GM19239 (cell line): ENCODE measurements around the gene SLC7A7.
"Not testable (repeated sequence)": the region's sequence is repeated elsewhere in the genome, so short reads cannot be mapped to it uniquely, and the experiment has no call there.

Source experiments
- DNase-seq: peaks from one replicate; pipeline ENCODE4 v3.0.0; 2011; ENCODE audit warnings: low spot score; ENCODE audit not compliant: insufficient read length
- FAIRE-seq: peaks from 2 replicates; lab custom pipeline; 2011; peaks lifted over from hg19 to GRCh38; lab: Jason Lieb, UNC

The SLC7A7 gene

DNA sequence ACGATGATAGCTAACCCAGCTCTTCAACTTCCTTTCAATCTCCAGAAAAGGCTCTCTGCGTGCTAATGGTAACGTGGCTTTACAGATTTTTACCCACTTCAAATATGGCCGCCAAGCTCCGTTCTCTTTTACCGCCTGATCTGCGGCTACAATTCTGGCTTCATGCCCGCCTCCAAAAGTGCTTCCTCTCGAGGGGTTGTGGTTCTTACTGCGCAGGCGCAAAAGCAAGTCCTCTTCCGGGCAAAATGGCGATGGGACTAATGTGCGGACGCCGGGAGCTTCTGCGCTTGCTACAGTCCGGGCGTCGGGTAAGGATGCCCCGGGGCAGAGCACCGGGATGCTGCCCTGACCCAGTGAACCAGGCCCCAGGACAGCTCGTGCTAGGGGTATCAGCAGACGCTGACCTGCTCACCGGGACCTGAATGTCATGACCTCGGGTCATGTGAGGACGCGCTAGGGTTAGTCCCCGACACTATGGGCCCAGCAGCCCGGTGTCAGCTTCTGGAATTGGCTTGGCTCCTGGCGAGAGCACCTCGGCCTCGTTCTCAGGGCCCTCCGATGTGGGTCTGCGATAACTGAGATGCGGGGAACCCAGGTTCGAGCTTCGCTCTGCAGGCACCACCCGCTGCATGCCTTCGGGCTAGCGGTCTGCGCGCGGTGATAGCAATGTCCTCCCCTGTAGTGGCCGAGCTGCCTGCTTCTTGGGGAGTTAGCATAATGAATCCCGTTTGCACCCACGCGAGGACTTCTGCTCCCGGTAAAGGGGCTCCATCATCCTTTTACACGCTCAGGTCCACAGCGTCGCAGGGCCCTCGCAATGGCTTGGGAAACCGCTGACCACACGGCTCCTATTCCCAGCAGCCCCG, 48.5 kb downstream of the SLC7A7 start, which contains the start of gene OXA1L:
Gene OXA1L (plus strand): TSS at position 232 of the 866 bp plus-strand sequence. CDS start 14 bp downstream, at position 246.
- FAIRE-seq = peak; percentile 93
- peak; percentile 61 for DNase-seq

DNA sequence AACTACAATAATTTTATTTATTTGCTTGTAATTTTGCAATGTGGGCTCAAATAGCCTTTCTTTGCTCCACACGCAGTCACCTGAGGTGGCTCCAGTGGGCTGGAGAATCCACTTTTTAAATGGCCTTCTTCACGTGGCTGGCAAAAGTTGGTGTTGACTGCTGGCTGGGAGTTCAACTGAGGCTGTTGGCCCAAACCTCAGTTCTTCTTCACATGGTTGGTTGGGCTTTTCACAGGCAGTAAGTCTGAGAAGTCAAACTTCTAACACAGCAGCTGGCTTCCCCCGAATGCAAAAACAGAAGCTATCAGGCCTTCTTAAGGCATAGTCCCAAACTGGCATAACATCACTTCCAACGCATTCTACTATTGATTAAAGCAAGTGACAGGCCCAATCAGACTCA, 50.9 kb downstream of the SLC7A7 start:
- FAIRE-seq (no peak), DNase-seq (no peak)

DNA sequence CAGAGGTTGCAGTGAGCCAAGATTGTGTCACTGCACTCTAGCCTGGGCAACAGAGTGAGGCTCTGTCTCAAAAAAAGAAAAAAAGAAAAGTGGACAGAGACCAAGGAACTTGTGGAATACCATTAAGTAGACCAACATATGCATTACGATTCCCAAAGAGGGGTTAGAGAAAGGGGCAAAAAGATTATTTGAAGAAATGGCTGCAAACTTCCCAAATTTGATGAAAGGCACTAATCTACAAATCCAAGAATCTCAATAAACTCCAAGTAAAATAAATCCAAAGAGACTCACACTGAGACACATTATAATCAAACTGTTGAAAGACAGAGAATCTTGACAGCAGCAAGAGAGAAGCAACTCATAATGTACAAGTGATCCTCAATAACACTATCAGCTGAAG, 53.5 kb downstream of the SLC7A7 start:
- FAIRE-seq = no peak

DNA sequence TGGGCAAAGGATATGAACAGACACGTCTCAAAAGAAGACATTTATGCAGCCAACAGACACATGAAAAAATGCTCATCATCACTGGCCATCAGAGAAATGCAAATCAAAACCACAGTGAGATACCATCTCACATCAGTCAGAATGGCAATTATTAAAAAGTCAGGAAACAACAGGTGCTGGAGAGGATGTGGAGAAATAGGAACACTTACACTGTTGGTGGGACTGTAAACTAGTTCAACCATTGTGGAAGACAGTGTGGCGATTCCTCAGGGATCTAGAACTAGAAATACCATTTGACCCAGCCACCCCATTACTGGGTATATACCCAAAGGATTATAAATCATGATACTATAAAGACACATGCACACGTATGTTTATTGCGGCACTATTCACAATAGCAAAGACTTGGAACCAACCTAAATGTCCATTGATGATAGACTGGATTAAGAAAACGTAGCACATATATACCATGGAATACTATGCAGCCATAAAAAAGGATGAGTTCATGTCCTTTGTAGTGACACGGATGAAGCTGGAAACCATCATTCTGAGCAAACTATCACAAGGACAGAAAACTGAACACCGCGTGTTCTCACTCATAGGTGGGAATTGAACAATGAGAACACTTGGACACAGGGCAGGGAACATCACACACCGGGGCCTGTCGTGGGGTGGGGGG, 57.1 kb downstream of the SLC7A7 start:
- FAIRE-seq, DNase-seq: not testable (repeated sequence)

More for the DNA sequence above, 53.5 kb downstream of the SLC7A7 start:
- DNase-seq = no peak

DNA sequence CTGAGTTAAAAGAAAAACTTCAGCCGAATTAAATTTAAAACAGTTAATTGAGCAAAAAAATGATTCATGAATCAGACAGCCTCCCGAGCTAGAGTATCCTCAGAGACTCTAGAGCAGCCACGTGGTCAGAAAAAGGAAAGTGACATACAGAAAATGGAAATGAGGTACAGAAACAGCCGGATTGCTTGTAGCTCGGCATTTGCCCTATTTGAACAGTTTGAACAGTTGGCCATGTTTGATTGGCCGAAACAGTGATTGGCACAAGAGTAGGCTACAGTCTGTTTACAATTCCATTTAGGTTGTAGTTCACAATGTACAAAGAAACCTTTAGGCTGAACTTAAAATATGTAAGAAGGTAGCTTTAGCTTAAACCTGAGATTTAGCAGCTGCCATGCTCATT, 61.6 kb downstream of the SLC7A7 start:
- peak; percentile 31 for FAIRE-seq

DNA sequence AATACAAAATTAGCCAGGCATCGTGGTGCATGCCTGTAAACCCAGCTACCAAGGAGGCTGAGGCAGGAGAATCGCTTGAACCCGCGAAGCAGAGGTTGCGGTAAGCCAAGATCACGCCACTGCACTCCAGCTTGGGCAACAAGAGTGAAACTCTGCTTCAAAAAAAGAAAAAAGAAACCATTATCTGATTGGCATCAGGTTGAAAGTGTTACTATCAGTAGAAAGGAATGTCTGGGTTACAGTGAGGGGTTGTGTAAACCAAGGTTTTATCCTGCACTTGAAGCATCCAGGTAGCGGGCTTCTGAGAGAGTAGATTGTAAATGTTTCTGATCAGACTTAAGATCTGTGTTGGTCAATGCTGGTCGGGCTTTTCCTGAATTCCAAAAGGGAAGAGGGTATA, 62.8 kb downstream of the SLC7A7 start:
- DNase-seq = no peak

More for the DNA sequence above, 61.6 kb downstream of the SLC7A7 start:
- DNase-seq = no peak

DNA sequence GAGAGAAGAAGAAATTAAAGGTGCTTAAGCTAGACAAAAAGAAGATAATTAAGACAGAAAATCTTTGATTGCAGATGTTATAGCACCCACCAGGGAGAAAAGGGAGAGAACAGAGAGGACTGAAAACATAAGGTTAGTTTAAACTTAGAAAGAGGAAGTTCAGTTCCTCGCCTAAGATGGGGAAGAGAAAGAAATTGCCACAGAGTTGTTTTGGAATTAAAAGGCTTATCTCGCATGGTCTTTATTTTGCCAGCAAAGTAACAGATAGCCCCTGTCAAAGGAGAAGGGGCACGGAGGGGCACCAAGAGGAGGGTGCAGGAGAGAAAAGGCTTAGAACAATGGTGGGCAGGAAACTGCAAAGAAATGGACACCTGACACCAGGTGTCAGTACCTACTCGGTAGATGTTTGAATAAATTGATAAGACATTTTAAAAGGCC, 66.6 kb downstream of the SLC7A7 start:
- FAIRE-seq (peak; percentile 79), DNase-seq (peak; percentile 14)

More for the DNA sequence above, 62.8 kb downstream of the SLC7A7 start:
- FAIRE-seq = no peak

DNA sequence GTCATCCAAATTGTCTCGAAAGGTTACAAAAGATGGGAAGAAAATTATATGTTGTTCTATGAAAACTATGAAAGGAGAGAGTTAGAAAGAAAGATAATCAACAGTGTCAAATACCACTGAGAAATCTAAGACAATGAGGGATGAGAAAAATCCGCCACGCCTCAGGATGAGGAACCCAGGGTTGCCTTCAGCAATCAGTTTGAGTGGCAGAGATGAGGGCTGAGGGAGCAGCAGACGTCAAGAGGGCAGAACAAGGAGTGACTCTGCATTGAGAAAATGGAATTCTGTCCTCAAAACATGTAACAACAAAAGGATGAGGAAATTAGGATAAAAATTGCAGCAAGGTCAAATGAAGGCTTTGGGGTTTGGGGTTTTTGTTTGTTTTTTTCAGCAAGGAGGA, 67.0 kb downstream of the SLC7A7 start:
- FAIRE-seq (no peak), DNase-seq (no peak)

DNA sequence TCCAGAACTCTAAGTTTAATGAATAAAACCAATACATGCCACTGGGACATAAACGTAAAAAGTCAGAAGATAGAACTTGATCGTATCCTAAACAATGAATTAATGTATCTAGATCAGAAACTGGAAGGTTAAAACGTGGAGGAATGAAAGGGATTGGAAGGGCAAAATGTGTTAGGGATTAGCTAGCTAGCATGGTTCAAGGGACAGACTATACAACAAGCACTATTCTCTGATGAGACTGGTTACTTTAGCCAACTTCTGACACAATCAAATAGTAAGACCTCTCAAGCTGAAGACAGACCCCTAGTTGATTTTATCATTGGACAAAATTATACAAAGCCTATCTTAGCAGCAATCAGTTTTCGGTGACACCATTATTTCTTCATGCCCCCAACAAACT, 67.5 kb downstream of the SLC7A7 start:
- DNase-seq = no peak
- FAIRE-seq = peak; percentile 64

DNA sequence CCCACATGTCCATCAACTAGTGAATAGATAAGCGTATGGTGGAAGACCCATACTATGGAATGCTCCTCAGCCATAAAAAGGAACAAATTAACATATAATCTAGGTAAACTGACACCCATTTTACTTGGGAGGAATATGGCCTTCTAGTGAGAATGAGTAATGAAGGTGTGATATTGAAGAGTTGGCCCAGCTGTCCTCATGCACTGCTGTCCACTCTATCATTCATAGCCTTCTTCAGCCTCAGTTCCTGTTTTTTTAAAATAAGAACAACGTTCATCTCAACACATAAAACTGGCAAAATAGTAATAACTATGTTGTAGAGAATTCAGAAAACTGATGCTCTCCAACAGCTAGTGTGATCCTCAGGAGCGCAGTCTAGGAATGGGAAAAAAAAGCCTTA, 75.2 kb downstream of the SLC7A7 start:
- DNase-seq = no peak
- no peak for FAIRE-seq

DNA sequence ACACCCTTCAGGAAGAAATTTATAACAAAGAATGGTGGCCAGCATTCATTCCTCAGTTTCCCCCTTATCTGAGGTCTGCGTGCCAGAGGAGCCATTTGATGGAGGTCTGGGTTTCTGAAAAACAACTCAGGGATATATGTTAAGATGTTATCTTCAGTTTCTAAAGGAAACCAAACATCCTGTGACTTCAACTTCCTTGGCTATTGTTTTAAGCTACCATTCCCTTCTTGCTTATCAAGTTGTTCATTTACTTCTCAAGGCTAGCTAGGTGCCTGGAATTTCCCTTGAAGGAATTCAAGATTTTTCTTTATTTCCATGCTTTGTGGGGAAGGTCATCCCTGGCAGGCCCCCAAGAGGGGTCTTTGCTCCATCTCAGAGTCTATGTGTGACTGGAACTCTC, 75.8 kb downstream of the SLC7A7 start:
- DNase-seq = no peak
- no peak for FAIRE-seq

DNA sequence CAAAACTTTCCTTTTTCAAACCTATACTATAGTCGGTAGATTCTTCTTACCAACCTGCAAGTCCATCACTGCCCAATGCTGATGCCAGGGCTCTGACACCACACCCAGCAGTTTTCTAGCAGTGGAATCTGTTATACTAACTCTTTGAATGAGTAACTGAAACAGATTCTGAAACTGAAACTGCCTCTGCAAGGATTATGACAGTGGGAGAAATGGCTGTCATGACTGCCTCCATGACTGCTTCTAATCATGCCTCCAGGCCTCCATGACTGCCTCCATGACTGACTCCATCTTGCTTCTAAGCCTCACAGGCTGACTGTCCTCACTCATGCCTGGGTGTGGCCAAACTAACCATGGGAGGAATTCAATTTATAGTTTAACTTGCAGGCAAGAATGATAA, 78.2 kb downstream of the SLC7A7 start:
- peak; percentile 75 for FAIRE-seq
- DNase-seq = peak; percentile 57

DNA sequence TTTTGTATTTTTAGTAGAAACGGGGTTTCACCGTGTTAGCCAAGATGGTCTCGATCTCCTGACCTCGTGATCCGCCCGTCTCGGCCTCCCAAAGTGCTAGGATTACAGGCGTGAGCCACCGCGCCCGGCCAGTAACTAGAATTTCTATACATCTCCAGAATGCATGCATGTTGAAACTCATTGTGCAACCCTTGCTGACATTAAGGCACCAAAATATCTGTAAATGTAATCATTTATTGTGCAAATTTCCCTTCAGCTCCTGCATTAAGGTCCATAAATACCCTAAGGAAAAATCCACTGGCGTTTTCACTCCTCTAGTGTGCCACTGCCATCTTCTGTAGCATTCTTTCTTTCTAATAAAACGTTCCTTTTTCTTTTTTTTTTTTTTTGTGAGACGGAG, 78.9 kb downstream of the SLC7A7 start:
- not testable (repeated sequence) for FAIRE-seq, DNase-seq

DNA sequence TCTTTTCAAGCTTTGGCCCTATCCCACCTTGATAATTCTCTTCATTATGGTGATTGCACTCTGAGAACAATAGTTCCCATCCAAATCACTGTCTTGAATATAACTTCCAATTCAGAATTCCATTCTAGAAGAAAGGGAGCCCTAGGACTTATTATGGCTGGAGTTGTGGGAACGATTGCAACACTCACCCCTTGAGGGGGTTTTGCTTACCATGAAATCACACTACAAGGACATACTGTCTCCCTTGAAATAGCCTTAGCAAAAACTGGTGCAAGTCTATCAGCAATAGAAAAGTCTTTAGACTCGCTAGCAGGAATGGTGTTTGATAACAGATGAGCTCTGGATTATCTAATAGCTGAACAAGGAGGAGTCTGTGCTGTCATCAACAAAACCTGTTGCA, 80.1 kb downstream of the SLC7A7 start:
- DNase-seq (no peak), FAIRE-seq (no peak)

DNA sequence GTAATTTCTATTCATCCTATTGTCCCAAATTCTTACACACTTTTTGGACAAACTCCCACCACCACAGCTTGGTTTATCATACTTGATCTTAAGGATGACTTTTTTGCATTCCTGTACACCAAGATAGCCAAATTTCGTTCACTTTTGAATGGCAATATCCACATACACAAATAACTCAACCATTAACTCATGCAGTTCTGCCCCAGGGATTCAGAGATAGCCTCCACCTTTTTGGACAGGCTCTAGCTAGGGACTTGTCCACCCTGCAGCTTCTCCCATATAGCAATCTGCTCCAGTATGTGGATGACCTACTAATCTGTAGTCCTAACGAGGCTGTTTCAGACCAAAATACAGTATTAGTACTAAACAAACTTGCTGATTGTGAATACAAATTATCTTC, 81.4 kb downstream of the SLC7A7 start:
- FAIRE-seq = no peak
- no peak for DNase-seq

DNA sequence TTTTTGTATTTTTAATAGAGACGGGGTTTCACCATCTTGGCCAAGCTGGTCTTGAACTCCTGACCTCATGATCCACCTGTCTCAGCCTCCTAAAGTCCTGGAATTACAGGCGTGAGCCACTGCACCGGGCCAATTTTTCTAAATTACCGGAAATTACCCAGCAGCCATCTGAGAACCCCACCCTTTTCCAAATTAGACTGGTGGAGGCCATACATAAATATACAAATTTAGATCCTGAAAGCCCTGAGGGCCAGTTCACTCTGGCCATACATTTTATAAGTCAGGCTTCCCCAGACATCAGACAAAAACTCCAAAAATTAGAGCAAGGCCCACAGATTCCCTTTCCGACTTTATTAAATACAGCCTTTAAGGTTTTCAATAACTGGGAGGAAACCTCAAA, 83.2 kb downstream of the SLC7A7 start:
- FAIRE-seq, DNase-seq: not testable (repeated sequence)

DNA sequence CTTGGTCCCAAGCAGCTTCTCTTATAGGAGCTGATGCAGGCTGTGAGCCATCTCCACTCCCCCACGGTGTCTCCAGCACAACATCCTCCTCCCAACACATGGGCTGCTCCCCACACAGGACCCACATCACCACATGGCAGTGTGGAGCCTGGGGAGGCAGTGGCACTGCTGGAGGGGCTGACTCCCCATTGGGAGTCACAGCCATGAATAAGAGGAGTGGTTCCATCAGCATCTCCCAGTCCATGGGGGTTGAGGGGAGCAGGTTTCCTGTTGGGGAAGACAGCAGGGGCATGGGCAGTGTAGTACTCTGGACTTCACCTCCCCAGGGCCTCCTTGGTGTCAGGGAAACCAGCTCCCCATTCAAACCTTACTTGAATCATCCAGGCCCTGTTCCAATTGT, 89.2 kb downstream of the SLC7A7 start:
- FAIRE-seq (no peak), DNase-seq (no peak)

DNA sequence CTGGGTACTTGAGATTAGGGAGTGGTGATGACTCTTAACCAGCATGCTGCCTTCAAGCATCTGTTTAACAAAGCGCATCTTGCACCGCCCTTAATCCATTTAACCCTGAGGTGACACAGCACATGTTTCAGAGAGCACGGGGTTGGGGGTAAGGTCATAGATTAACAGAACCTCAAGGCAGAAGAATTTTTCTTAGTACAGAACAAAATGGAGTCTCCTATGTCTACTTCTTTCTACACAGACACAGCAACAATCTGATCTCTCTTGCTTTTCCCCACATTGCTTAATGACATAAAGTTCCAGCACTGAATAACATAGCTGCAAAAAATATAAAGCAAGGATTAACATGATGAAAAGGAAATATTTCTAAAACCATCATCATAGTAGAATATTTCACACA, 89.9 kb downstream of the SLC7A7 start:
- not testable (repeated sequence) for FAIRE-seq

DNA sequence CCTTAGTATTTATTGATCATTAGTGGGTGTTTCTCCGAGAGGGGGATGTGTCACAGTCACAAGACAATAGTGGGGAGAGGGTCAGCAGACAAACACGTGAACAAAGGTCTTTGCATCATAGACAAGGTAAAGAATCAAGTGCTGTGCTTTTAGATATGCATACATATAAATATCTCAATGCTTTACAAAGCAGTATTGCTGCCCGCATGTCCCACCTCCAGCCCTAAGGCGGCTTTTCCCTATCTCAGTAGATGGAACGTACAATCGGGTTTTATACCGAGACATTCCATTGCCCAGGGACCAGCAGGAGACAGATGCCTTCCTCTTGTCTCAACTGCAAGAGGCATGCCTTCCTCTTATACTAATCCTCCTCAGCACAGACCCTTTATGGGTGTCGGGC, 90.4 kb downstream of the SLC7A7 start:
- not testable (repeated sequence) for DNase-seq, FAIRE-seq

More for the DNA sequence above, 89.9 kb downstream of the SLC7A7 start:
- not testable (repeated sequence) for DNase-seq

DNA sequence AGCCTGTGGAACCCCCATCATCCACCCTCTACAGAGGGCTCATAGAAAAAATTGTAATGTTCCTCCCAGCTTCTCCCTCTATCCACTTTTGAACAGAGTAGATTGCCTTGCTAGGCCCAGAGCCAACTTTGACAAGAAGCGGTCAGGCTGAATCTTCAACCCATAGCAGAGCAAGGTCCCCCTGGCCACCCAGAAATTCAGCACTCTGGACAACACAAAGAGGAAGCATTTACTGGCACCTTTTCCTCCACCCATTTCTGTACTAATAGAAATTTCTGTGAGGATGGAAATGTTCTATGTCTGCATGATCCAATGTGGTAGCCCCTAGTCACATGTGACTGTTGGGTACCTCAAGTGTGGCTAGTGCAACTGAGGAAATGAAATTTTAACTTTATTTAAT, 91.4 kb downstream of the SLC7A7 start:
- no peak for FAIRE-seq
- no peak for DNase-seq
